Measurements from ENCODE around the gene NNT. TPM values are rescaled to one million over a fixed set of nuclear protein-coding genes. Genes with fewer than 3 reads are reported as not detected.
"Not testable (repeated sequence)": the region's sequence is repeated elsewhere in the genome, so short reads cannot be mapped to it uniquely, and the experiment has no call there.

The NNT gene
- polyA plus RNA-seq, 3 donors: 124 to 128 (median 126) TPM

- no peak for DNase-seq (ENCODE audit: low read depth in 3 of 3, low spot score in 2 of 3)
Measured at GRCh38 chr5:43659075-43659474, 56.1 kb downstream of the NNT start.

- peak in 1 of 3 donors; percentile 15 for DNase-seq (ENCODE audit: low read depth in 3 of 3, low spot score in 2 of 3)
Measured at GRCh38 chr5:43661102-43661501, 58.1 kb downstream of the NNT start.

- DNase-seq (ENCODE audit: low read depth in 3 of 3, low spot score in 2 of 3): no peak
Measured at GRCh38 chr5:43663916-43664315, 60.9 kb downstream of the NNT start.

- no peak for DNase-seq (ENCODE audit: low read depth in 3 of 3, low spot score in 2 of 3)
Measured at GRCh38 chr5:43664501-43665040, 61.6 kb downstream of the NNT start.

- not testable (repeated sequence) for DNase-seq (ENCODE audit: low read depth in 3 of 3, low spot score in 2 of 3)
Measured at GRCh38 chr5:43665749-43666148, 62.8 kb downstream of the NNT start.

- not testable (repeated sequence) for DNase-seq (ENCODE audit: low read depth in 3 of 3, low spot score in 2 of 3)
Measured at GRCh38 chr5:43666728-43667127, 63.7 kb downstream of the NNT start.

- not testable (repeated sequence) for DNase-seq (ENCODE audit: low read depth in 3 of 3, low spot score in 2 of 3)
Measured at GRCh38 chr5:43667379-43667778, 64.4 kb downstream of the NNT start.

- DNase-seq (ENCODE audit: low read depth in 3 of 3, low spot score in 2 of 3): no peak
Measured at GRCh38 chr5:43674536-43674935, 71.6 kb downstream of the NNT start.

GRCh38 chr5:43675357-43675756 lies 72.4 kb downstream of the NNT start:
- no peak for DNase-seq (ENCODE audit: low read depth in 3 of 3, low spot score in 2 of 3)

GRCh38 chr5:43676083-43676840 lies 73.3 kb downstream of the NNT start:
- DNase-seq (ENCODE audit: low read depth in 3 of 3, low spot score in 2 of 3): no peak

- DNase-seq (ENCODE audit: low read depth in 3 of 3, low spot score in 2 of 3): no peak
Measured at GRCh38 chr5:43677253-43677652, 74.3 kb downstream of the NNT start.

GRCh38 chr5:43679214-43679613 lies 76.2 kb downstream of the NNT start:
- no peak for DNase-seq (ENCODE audit: low read depth in 3 of 3, low spot score in 2 of 3)

GRCh38 chr5:43680286-43680685 lies 77.3 kb downstream of the NNT start:
- no peak for DNase-seq (ENCODE audit: low read depth in 3 of 3, low spot score in 2 of 3)

GRCh38 chr5:43683884-43684471 lies 81.0 kb downstream of the NNT start:
- DNase-seq (ENCODE audit: low read depth in 3 of 3, low spot score in 2 of 3): no peak

GRCh38 chr5:43685252-43685950 lies 82.4 kb downstream of the NNT start:
- no peak for DNase-seq (ENCODE audit: low read depth in 3 of 3, low spot score in 2 of 3)

GRCh38 chr5:43687275-43687674 lies 84.3 kb downstream of the NNT start:
- no peak for DNase-seq (ENCODE audit: low read depth in 3 of 3, low spot score in 2 of 3)

GRCh38 chr5:43691275-43691674 lies 88.3 kb downstream of the NNT start:
- DNase-seq (ENCODE audit: low read depth in 3 of 3, low spot score in 2 of 3): no peak

GRCh38 chr5:43691893-43692292 lies 88.9 kb downstream of the NNT start:
- DNase-seq (ENCODE audit: low read depth in 3 of 3, low spot score in 2 of 3): no peak

GRCh38 chr5:43693411-43693810 lies 90.4 kb downstream of the NNT start:
- no peak for DNase-seq (ENCODE audit: low read depth in 3 of 3, low spot score in 2 of 3)

GRCh38 chr5:43694027-43694426 lies 91.0 kb downstream of the NNT start:
- DNase-seq (ENCODE audit: low read depth in 3 of 3, low spot score in 2 of 3): no peak

- DNase-seq (ENCODE audit: low read depth in 3 of 3, low spot score in 2 of 3): not testable (repeated sequence)
Measured at GRCh38 chr5:43696444-43696843, 93.5 kb downstream of the NNT start.

- DNase-seq (ENCODE audit: low read depth in 3 of 3, low spot score in 2 of 3): no peak
Measured at GRCh38 chr5:43699910-43700309, 96.9 kb downstream of the NNT start.
